ENCODE data around the gene ACAA1. TPM values are rescaled to one million over a fixed set of nuclear protein-coding genes. Genes with fewer than 3 reads are reported as not detected.

The ACAA1 gene
- total RNA-seq, 2 experiments from 2014 or later = 13.3 to 50.3 TPM

GRCh38 chr3:38117748-38118420 lies 19.0 kb downstream of the ACAA1 start:
- H3K79me2 ChIP-seq (ENCODE audit: insufficient read depth, low read depth, low read length) = no peaks in the 10 kb centered on the region
- H3K4me1 ChIP-seq (ENCODE audit: insufficient read depth, low read length, poor library complexity, severe bottlenecking) = no peaks in the 10 kb centered on the region
- no peak overlapping the region for H3K4me2 ChIP-seq (ENCODE audit: low read length)
- H3K27ac ChIP-seq (ENCODE audit: low read depth, low read length, poor library complexity, severe bottlenecking) = no peak overlapping the region
- no peaks in the 10 kb centered on the region; the same call in 1 of the 2 replicates for H4K20me1 ChIP-seq (ENCODE audit: insufficient read depth, low read length)
- ChIA-PET POLR2A (interaction anchor here (0.7 kb wide), 1 partner anchor 67 kb away, joined by 5 read pairs; no protein-coding TSS in a partner anchor), CTCF (ENCODE audit: unreplicated experiment) (interaction anchor here (0.5 kb wide), 1 partner anchor 11 kb away, joined by 3 read pairs; no protein-coding TSS in a partner anchor)
- H3K36me3 ChIP-seq (ENCODE audit: insufficient read depth, low read length) = peaks cover 19% of the 10 kb centered on the region
- intact Hi-C loops (cut with micrococcal nuclease; ENCODE audit: unreplicated experiment) = loop anchor here (1.0 to 5.0 kb wide), 3 partner anchors 180 to 361 kb away; partner anchors contain the start of gene XYLB
- TF ChIP-seq CTCF (conservative IDR thresholded peaks at IDR 0.05; ENCODE audit: low read length) = peak; percentile 86
- no peak for TF ChIP-seq EZH2phosphoT487 (IDR thresholded peaks at IDR 0.05; ENCODE audit: borderline replicate concordance, low read depth, low read length)
- H2AFZ ChIP-seq (ENCODE audit: low read length) = no peak overlapping the region
- no peaks in the 10 kb centered on the region for H3K9me3 ChIP-seq (ENCODE audit: low read length)
- no peaks in the 10 kb centered on the region for H3K9me2 ChIP-seq (ENCODE audit: insufficient read depth, low read length)
- peak; percentile 75 for DNase-seq (ENCODE audit: low spot score)
- BruUV-seq (replicated peaks) = no TSS peak
- H3K4me3 ChIP-seq (ENCODE audit: low read depth, low read length, poor library complexity, severe bottlenecking) = no peak overlapping the region

- H3K36me3 ChIP-seq (ENCODE audit: insufficient read depth, low read length) = peaks cover 14% of the 10 kb centered on the region; the same call in 1 of the 2 replicates
- CTCF ChIA-PET (ENCODE audit: unreplicated experiment) = interaction anchor here (0.5 kb wide), 1 partner anchor 11 kb away, joined by 3 read pairs; no protein-coding TSS in a partner anchor
- no TSS peak for BruUV-seq (replicated peaks)
- H4K20me1 ChIP-seq (ENCODE audit: insufficient read depth, low read length) = no peaks in the 10 kb centered on the region; the same call in 1 of the 2 replicates
- POLR2A ChIA-PET = interaction anchor here (0.7 kb wide), 1 partner anchor 67 kb away, joined by 5 read pairs; no protein-coding TSS in a partner anchor
- H3K9me3 ChIP-seq (ENCODE audit: low read length) = no peaks in the 10 kb centered on the region
- no peak overlapping the region for H3K4me2 ChIP-seq (ENCODE audit: low read length)
- H3K4me1 ChIP-seq (ENCODE audit: insufficient read depth, low read length, poor library complexity, severe bottlenecking) = no peaks in the 10 kb centered on the region
- H3K79me2 ChIP-seq (ENCODE audit: insufficient read depth, low read depth, low read length) = no peaks in the 10 kb centered on the region
- intact Hi-C loops (cut with micrococcal nuclease; ENCODE audit: unreplicated experiment) = loop anchor here (5.0 kb wide), 1 partner anchor 230 kb away; the partner anchor contains the start of gene XYLB
- no peak overlapping the region for H3K4me3 ChIP-seq (ENCODE audit: low read depth, low read length, poor library complexity, severe bottlenecking)
- H3K9me2 ChIP-seq (ENCODE audit: insufficient read depth, low read length) = no peaks in the 10 kb centered on the region
- no peak overlapping the region for H2AFZ ChIP-seq (ENCODE audit: low read length)
- no peak for TF ChIP-seq EZH2phosphoT487 (IDR thresholded peaks at IDR 0.05; ENCODE audit: borderline replicate concordance, low read depth, low read length)
- no peak for TF ChIP-seq CTCF (conservative IDR thresholded peaks at IDR 0.05; ENCODE audit: low read length)
- H3K27ac ChIP-seq (ENCODE audit: low read depth, low read length, poor library complexity, severe bottlenecking) = no peak overlapping the region
- DNase-seq (ENCODE audit: low spot score) = no peak
Observed at GRCh38 chr3:38117163-38117716, 19.7 kb downstream of the ACAA1 start.

All from OCI-LY7 (cell line).